ENCODE measurements around the gene TUBB4B.
A peak's percentile ranks its signal among the peaks of the same experiment; 100 is the strongest.

Gene TUBB4B

DNA sequence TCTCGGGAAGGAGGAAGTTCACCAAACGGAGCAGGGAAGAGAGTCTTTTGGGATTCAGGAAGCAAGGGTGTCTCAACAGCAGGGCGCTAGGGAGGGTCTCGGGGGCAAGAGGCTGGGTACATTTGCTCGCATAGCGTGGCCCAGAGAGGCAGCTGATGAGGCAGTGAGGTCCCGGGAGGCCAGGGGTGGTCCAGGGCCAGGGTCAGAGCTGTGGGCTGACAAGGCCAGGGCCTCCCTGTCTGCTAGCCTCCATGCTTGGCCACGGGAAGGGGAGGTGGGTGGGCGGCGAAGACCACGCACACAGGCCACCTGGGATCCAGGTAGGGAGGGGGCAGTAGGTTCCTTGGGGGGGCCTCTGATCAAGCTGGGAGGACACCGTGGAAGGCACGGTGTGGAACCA is 29.6 kb upstream of the TUBB4B start:
- FAIRE-seq (no peak), DNase-seq (ENCODE audit: extremely low spot score, insufficient read length, low read depth) (no peak)

DNA sequence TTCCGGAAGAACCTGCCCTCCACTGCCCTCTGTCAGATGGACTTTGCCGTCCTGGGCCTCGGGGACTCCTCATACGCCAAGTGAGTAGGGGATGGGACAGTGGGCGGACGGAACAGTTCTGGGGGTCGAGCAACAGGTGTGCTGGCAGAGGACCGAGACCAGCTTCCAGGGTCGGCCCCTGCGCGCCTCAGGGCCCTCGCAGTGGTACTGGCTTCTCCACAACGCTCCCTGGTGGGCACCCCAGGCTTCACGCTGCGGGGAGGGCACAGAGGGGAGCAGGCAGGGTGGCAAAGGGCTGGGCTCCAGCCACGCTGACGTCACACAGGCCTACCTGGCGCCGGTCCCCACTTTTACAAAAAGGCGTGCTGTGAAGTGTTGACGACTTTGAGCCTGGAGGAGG is 28.6 kb upstream of the TUBB4B start:
- DNase-seq (ENCODE audit: extremely low spot score, insufficient read length, low read depth) (no peak), FAIRE-seq (no peak)

DNA sequence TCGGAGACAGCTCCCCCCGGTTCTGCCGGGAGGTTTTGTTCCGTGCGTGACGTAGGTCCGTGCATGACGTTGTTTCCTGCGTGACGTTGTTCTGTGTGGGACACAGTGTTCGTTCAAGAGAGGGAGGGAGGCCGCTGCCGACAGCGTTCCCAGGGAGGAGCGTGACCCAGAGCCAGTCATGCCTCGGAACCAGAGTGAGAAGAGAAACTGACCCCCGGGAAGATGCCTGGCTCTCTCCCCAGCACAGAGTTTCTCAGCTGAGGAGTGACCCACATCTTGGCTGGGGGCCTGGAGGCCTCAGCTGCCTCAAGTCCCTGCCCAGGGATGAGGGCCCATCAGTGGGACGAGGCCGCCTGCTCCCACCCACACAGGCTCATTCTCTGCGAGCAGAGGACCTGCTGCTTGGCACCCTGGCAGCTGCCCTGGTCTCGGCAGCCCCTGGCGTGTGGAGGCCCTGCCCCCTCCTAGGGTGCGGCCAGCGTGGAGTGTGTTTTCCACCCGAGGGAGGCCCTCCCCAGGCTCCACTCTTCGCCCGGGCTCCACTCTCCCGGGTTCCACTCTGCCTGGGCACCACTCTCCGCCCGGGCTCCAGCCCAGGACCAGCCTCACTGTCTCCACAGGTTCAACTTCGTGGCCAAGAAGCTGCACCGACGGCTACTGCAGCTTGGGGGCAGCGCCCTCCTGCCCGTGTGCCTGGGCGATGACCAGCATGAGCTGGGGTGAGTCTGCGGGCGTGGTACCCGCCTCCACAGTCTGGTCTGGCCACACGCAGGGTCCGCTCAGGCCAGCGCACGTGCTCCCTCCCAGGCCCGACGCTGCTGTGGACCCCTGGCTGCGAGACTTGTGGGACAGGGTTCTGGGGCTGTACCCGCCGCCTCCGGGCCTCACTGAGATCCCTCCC is 27.7 kb upstream of the TUBB4B start:
- DNase-seq (ENCODE audit: extremely low spot score, insufficient read length, low read depth): no peak
- no peak for FAIRE-seq

DNA sequence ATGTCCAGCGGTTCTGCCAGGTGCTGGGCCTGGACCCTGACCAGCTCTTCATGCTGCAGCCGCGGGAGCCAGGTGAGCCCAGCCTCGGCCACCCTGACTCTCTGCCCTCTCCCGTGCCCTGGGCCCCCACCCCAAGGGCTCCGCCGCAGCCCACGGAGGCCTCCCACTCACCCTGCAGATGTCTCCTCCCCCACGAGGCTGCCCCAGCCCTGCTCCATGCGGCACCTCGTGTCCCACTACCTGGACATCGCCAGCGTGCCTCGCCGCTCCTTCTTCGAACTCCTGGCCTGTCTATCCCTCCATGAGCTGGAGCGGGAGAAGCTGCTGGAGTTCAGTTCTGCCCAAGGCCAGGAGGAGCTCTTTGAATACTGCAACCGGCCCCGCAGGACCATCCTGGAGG is 26.5 kb upstream of the TUBB4B start:
- FAIRE-seq: no peak

GRCh38 chr9:137215196-137215986 is 25.7 kb upstream of the TUBB4B start:
- DNase-seq (ENCODE audit: extremely low spot score, insufficient read length, low read depth): no peak
- no peak for FAIRE-seq

More for the DNA sequence above, 26.5 kb upstream of the TUBB4B start:
- no peak for DNase-seq (ENCODE audit: extremely low spot score, insufficient read length, low read depth)

GRCh38 chr9:137216188-137216965 is 24.7 kb upstream of the TUBB4B start:
- FAIRE-seq (no peak), DNase-seq (ENCODE audit: extremely low spot score, insufficient read length, low read depth) (no peak)

- no peak for FAIRE-seq
- DNase-seq (ENCODE audit: extremely low spot score, insufficient read length, low read depth): no peak
Measured at GRCh38 chr9:137217276-137218211, 23.5 kb upstream of the TUBB4B start.

DNA sequence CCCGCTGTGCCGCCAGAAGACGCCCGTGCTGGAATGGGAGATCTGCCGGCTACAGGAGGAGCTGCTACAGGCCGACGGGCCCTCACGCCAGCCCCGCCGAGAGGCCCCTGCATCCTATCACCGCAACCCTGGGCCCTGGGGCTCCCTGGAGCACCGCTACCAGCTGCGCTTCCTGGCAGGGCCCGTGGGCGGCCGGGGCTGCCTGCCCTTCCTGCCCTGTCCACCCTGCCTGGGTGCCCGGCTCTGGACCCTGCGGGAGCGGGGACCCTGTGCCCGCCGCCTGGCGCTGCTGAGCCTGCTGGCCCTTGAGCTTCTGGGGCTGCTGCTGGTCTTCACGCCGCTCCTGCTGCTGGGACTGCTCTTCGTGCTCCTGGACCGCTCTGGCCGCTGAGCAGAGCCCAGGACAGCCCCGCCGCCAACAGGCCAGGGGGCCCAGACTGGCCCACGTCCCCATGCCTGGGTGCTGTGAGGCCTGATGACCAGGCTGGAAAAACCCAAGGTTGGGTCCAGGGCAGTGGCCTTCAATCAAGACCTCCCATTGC is 22.8 kb upstream of the TUBB4B start:
- FAIRE-seq (no peak), DNase-seq (ENCODE audit: extremely low spot score, insufficient read length, low read depth) (no peak)

DNA sequence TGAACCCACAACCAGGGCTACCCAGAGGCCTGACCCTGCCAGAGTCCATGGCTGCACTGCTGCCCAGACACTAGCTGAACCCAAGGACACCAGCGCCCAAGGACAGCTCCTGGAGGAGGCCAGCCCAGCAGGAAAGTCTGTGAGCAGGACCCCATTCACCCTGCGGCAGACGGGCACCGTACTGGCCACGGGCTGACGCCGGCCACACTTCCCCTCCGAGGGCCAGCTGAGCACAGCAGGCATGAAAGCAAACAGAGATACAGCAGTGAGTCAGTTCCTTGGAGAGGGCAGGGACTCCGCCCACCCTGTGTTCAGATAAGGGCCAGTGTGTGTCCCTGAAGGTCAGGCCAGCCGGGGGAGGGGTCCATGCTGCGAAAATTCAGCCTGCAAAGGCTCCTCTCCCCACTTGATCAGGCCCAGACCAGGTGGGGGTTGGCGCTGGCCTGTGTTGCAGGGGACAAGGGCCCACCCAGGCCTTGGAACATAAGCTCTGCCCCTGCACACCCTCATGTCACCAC is 22.3 kb upstream of the TUBB4B start:
- no peak for DNase-seq (ENCODE audit: extremely low spot score, insufficient read length, low read depth)
- FAIRE-seq: no peak

- DNase-seq (ENCODE audit: extremely low spot score, insufficient read length, low read depth) (no peak), FAIRE-seq (no peak)
Measured at GRCh38 chr9:137219757-137220316, 21.2 kb upstream of the TUBB4B start.

DNA sequence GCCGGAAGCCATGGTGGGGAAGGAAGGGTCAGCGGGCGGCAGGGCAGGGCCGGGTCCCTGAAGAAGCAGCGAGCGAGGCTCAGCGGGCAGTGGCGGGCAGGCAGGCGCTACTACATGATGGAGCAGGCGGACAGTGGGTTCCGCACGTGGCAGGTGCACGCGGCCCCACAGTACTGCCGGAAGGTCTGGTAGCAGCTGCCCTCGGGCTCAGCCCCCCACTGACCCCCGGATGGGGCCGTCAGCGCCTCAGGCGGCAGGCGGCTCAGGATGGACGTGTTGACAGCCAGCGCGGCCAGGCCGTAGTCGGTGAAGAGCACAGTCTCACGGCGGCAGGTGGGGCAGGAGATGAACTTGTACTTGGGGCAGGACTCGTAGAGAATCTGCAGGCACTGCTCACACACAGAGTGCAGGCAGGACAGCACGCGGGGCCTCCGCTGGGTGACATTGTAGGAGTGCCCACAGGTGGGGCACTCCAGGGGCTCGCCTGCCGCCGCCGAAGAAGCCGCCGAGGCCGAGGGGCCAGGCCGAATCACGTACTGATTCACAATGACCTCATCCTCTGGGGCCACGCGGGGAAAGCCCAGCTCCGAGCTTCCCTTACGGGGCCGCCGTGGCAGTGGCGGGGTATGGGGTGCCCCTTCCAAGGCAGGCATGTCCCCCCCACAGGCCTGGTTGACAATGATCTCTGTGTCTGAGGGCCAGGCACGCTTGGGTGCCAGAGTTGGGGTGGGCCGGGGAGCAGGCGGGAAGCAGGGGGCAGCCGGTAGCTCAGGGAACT is 20.6 kb upstream of the TUBB4B start:
- FAIRE-seq (no peak), DNase-seq (ENCODE audit: extremely low spot score, insufficient read length, low read depth) (no peak)

DNA sequence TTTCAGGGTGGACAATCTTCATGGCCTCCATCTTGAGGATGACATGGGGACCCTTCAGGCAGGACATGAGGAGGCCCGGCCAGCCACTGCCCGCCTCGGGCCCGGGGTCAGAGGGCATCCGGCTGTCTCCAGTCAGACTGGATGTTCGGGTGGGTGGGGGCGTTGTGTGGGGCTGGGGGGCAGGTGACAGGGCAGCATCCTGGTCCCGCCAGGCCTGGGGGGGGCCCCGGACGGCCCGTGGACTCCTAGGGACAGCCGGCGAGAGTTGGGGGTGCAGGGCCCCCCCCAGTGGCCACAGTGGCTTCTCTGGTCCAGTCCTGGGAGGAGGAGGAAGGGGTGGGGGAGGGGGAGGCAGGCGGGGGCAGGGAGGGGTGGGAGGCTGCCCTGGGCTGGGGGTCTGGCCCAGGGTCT is 20.0 kb upstream of the TUBB4B start:
- no peak for DNase-seq (ENCODE audit: extremely low spot score, insufficient read length, low read depth)

DNA sequence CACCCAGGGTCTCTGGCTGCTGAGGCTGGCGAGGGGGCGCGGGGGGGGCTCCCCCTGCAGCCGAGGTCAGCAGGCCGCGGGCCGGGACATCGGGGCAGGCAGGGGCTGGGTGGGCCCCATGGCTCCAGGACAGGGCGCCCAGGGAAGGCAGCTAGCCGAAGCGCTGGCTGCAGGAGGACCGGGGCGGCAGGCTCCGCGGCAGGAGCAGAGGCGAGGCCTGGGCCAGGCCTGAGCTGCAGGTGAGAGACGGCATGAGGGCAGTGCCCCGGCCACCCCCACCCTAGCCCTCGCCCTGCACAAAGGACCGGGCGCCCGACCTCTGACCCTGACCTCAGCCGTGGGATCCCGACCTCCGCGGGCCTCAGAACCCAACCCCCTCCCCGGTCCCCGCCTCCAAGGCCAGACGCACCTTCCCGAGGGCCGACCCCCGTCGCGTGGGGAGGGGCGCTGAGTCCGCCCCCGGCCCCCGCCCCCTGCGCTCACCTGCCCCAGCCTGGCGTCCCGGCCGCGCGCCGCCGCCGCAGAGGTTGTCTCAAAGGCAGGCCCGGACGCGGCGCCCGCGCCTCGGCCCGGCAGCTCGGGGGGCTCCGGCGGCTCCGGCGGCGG is 19.5 kb upstream of the TUBB4B start:
- no peak for DNase-seq (ENCODE audit: extremely low spot score, insufficient read length, low read depth)
- no peak for FAIRE-seq

More for the DNA sequence above, 20.0 kb upstream of the TUBB4B start:
- no peak for FAIRE-seq

DNA sequence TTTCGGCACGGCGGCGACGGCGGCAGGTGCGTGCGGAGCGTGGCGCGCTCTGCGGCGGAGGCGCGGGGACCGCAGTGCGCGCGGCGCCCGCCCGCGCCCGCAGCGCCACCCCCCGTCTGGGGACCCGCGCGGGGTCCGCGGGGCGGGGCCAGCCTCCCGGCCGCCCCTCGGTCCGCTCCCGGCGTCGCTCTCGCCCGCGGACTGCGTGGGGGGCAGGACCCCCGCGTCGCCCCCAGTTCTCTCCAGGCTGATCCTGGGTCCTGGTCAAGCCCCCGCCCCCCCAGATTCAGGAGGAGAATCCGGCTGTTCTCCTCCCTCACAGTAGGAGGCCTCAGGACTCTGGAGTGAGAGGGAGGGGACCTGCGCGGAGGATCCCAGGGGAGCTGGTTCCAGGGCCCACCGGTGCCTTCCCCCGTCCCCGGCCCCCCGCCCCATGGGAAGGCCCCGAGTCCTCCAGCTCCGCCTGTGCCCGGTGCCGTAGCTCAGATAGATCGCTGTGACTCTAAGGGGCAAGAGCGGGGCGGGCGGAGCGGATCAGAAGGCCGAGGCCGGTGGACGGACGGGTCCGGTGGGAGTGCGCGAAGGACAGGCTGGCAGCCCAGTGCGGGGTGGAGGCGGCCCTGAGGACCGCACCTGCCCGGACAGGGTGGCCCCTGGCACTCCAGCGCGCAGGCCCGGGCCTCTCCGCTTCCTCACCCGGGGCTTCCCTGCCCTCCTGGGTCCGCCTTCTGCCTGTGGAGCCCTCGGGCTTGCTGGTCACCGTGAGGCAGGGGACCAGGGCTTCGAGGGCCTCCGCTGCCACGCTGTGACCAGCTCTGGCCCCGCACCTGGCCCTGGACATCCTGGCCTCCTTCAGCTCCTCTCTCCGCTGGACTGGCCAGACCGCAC is 18.7 kb upstream of the TUBB4B start, which contains the start of gene RNF208:
TSS of gene RNF208 (minus strand) at position 51 of the 888 bp plus-strand sequence. CDS start 1,028 bp downstream, outside the sequence.
- DNase-seq (ENCODE audit: extremely low spot score, insufficient read length, low read depth) (no peak), FAIRE-seq (no peak)

DNA sequence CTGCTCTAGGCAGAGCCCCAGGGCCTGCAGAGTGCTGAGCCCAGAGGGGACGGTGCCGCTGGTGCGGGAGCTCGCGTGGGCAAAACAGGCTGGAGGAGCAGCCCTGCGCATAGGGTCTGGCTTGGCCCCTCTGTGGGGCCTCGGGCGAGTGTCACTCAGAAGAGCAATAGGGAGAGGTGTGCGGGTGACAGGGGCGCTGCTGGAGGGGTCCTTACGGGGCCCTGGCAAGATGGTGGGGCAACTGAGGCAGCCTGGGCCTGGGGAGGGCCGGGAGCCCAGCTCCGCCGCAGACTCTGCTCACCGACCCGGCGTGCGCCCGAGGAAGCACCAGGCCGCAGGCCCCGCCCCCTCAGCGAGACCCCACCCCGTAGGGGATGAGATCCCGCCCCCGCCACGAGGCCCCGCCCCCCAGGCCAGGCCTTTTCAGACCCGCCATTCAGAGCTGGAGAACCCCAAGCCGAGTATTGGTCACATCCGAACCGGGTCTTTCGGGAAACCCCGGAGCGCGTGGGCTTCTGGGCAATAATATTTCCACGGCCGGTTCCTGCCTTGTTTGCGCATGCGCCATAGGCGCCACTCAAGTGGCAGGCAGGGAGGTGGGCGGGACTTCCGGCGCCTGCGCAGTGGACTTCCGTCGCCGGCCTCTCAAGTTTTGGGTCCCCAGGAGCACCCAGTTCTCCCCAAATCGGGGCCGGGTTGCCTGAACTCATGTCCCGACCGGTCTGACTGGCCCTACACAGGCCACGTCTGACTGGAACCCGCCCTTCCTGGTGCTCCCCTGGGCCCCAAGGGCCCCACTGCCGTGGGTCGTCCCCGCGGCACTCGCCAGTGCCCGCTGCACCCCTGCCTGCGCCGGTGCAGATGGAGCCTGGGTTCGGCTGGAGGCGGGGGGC is 17.8 kb upstream of the TUBB4B start:
- DNase-seq (ENCODE audit: extremely low spot score, insufficient read length, low read depth): peak; percentile 94
- FAIRE-seq: peak; percentile 99

All from GM18507 (cell line).